ENCODE data around the gene ZNF697. TPM values are rescaled to one million over a fixed set of nuclear protein-coding genes. Genes with fewer than 3 reads are reported as not detected.

The ZNF697 gene
- total RNA-seq, 1 experiment from 2014 or later = 17.4 TPM

DNA sequence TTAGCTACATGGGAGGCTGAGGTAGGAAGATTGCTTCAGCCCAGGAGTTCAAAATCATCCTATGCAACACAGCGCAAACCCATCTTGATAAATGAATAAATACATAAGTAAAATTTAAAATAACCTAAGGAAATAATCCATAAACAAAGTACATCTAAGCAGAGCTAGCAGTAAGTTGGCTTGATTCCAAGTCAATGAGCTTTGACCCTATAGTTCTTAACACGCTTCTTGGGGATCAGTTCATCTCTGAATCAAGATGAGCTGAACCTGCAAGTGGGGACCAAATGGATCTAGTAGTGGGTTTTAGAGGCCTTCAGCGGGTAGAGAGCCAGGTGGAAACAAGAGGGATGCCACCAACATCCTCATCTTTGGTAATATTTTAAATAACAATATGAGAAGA is 32.1 kb upstream of the ZNF697 start:
- no peak overlapping the region for H3K27ac ChIP-seq (ENCODE audit: insufficient read length, low read depth, low read length)

More for the DNA sequence above, 32.1 kb upstream of the ZNF697 start:
- Histone ChIP-seq H3K9me3 (ENCODE audit: control insufficient read depth, low read depth, low read length) (no peaks in the 10 kb centered on the region), H2AFZ (ENCODE audit: low read length) (no peak overlapping the region), H3K4ac (ENCODE audit: low read depth, low read length) (no peak overlapping the region), H3K9ac (ENCODE audit: extremely low read depth, insufficient read length, low read length) (no peak overlapping the region), H3K18ac (ENCODE audit: insufficient read length, low read depth, low read length) (no peak overlapping the region), H2BK120ac (ENCODE audit: low read depth, low read length, poor library complexity, severe bottlenecking) (no peak overlapping the region), H3K79me2 (ENCODE audit: insufficient read depth, low read length) (no peaks in the 10 kb centered on the region), H3K4me1 (ENCODE audit: insufficient read depth, low read length) (peaks cover 10% of the 10 kb centered on the region), H3K23ac (ENCODE audit: insufficient read length, low read depth, low read length) (no peak overlapping the region), H4K8ac (replicated peaks; ENCODE audit: insufficient read length, low read depth, low read length) (no peak overlapping the region), H3T11ph (ENCODE audit: low read length) (no peak overlapping the region), H4K5ac (ENCODE audit: insufficient read length, low read depth, low read length) (no peak overlapping the region), H3K14ac (ENCODE audit: insufficient read depth, low read length) (no peak overlapping the region), H2BK5ac (ENCODE audit: insufficient read length, low read length) (no peak overlapping the region), H3K23me2 (ENCODE audit: insufficient read length, low read depth, low read length, poor library complexity, severe bottlenecking) (no peaks in the 10 kb centered on the region), H2AK5ac (ENCODE audit: insufficient read length, low read length) (no peak overlapping the region), H2BK15ac (ENCODE audit: low read depth, low read length) (no peak overlapping the region), H3K79me1 (ENCODE audit: insufficient read depth, low read depth, low read length, poor library complexity, severe bottlenecking) (no peaks in the 10 kb centered on the region), H4K20me1 (ENCODE audit: control insufficient read depth, insufficient read depth, insufficient read length) (no peaks in the 10 kb centered on the region), H3K27me3 (ENCODE audit: insufficient read depth, low read length) (no peaks in the 10 kb centered on the region), H4K91ac (ENCODE audit: insufficient read length, low read depth, low read length) (no peak overlapping the region), H2BK12ac (ENCODE audit: insufficient read length, low read depth, low read length) (no peak overlapping the region), H2BK20ac (ENCODE audit: low read depth, low read length, poor library complexity, severe bottlenecking) (no peak overlapping the region), H3K4me2 (ENCODE audit: insufficient read depth, insufficient read length, low read length) (no peak overlapping the region), H3K56ac (ENCODE audit: insufficient read length, low read depth, low read length) (no peak overlapping the region)
- no peak overlapping the region for H3K27ac Mint-ChIP-seq
- no CpG with 5 or more reads among the region's 3 CpGs for WGBS (ENCODE audit: extremely low coverage, insufficient read length, low lambda C conversion rate)
- no peak overlapping the region for H3K4me3 Mint-ChIP-seq
- H3K27me3 Mint-ChIP-seq (ENCODE audit: low read depth) = no peaks in the 10 kb centered on the region
- TF ChIP-seq, protein P1, sequence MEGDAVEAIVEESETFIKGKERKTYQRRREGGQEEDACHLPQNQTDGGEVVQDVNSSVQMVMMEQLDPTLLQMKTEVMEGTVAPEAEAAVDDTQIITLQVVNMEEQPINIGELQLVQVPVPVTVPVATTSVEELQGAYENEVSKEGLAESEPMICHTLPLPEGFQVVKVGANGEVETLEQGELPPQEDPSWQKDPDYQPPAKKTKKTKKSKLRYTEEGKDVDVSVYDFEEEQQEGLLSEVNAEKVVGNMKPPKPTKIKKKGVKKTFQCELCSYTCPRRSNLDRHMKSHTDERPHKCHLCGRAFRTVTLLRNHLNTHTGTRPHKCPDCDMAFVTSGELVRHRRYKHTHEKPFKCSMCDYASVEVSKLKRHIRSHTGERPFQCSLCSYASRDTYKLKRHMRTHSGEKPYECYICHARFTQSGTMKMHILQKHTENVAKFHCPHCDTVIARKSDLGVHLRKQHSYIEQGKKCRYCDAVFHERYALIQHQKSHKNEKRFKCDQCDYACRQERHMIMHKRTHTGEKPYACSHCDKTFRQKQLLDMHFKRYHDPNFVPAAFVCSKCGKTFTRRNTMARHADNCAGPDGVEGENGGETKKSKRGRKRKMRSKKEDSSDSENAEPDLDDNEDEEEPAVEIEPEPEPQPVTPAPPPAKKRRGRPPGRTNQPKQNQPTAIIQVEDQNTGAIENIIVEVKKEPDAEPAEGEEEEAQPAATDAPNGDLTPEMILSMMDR (conservative IDR thresholded peaks at IDR 0.05) = no peak
- H3K4me1 Mint-ChIP-seq = peaks cover 31 to 32% of the 10 kb centered on the region in 2 experiments
- no peak for DNase-seq
- no peaks in the 10 kb centered on the region for H3K36me3 Mint-ChIP-seq (ENCODE audit: insufficient read depth in 1 of 3, low read depth in 3 of 3)
- no peaks in the 10 kb centered on the region; a peak in 1 of 5 replicates for H3K9me3 Mint-ChIP-seq

Data from H9 (cell line).